CD14-positive monocyte (primary cell): ENCODE results near the gene SLC22A16. TPM values are rescaled to one million over a fixed set of nuclear protein-coding genes. Genes with fewer than 3 reads are reported as not detected.

Source experiments
- DNase-seq, 3 donors: peaks; one replicate each; pipeline ENCODE4 v3.0.0-alpha.2; 2011 to 2022
- H2AFZ ChIP-seq: 2 replicates; pipeline ENCODE4 v1.6.0; 2012; ENCODE audit warnings: mild to moderate bottlenecking, low read depth, low read length, inconsistent platforms; ENCODE audit not compliant: insufficient read depth, poor library complexity, severe bottlenecking
- H3K27ac ChIP-seq, 2 donors: 1 replicate in 1 of 2; 2 replicates in 1 of 2; pipeline ENCODE4 v1.5.1; 2012 to 2013; ENCODE audit warnings: low read length in 2 of 2, control low read depth in 1 of 2, inconsistent platforms in 1 of 2, low read depth in 1 of 2, mild to moderate bottlenecking in 1 of 2
- H3K27me3 ChIP-seq, 2 donors: one replicate each; pipeline versions ENCODE4 v1.6.0 to v1.6.1; 2011 to 2013; ENCODE audit warnings: low read length in 2 of 2; ENCODE audit not compliant: control insufficient read depth in 2 of 2, insufficient read depth in 2 of 2
- H3K36me3 ChIP-seq, 2 donors: replicated peaks in 1 of 2; 1 replicate in 1 of 2; 2 replicates in 1 of 2; pipeline versions ENCODE4 v1.5.1 to v1.6.1; 2012 to 2013; ENCODE audit warnings: low read length in 2 of 2, control low read depth in 1 of 2, inconsistent platforms in 1 of 2, mild to moderate bottlenecking in 1 of 2; ENCODE audit not compliant: insufficient read depth in 2 of 2, control insufficient read depth in 1 of 2
- H3K4me1 ChIP-seq, 2 donors: 1 replicate in 1 of 2; 2 replicates in 1 of 2; pipeline versions ENCODE4 v1.5.1 to v1.6.1; 2012 to 2013; ENCODE audit warnings: low read length in 2 of 2, control low read depth in 1 of 2, inconsistent platforms in 1 of 2, mild to moderate bottlenecking in 1 of 2, moderate library complexity in 1 of 2; ENCODE audit not compliant: insufficient read depth in 2 of 2, control insufficient read depth in 1 of 2
- H3K4me2 ChIP-seq: replicated peaks from 2 replicates; pipeline ENCODE3; 2012; ENCODE audit warnings: low read length, moderate library complexity, mild to moderate bottlenecking; ENCODE audit not compliant: poor library complexity, severe bottlenecking; ENCODE audit errors: extremely low read depth
- H3K4me3 ChIP-seq, 3 experiments: fragments of 200-600 bp in 1 of 3; sonication (generic) in 1 of 3; replicated peaks in 1 of 3; 1 replicate in 2 of 3; 2 replicates in 1 of 3; pipeline ENCODE4 v1.5.1; 2011 to 2013; ENCODE audit warnings: low read length in 3 of 3, mild to moderate bottlenecking in 3 of 3, control low read depth in 2 of 3, low read depth in 2 of 3, inconsistent platforms in 1 of 3, moderate library complexity in 1 of 3
- H3K79me2 ChIP-seq: 2 replicates; pipeline ENCODE4 v1.6.0; 2012; ENCODE audit warnings: mild to moderate bottlenecking, control low read depth, inconsistent platforms, low read length, moderate library complexity; ENCODE audit not compliant: insufficient read depth
- H3K9ac ChIP-seq: 2 replicates; pipeline ENCODE4 v1.6.0; 2017; ENCODE audit warnings: low read length, mild to moderate bottlenecking; ENCODE audit not compliant: insufficient read depth, poor library complexity, severe bottlenecking
- H3K9me3 ChIP-seq, 2 donors: replicated peaks in 1 of 2; 1 replicate in 1 of 2; 2 replicates in 1 of 2; pipeline versions ENCODE4 v1.5.1 to v1.6.1; 2012 to 2013; ENCODE audit warnings: low read length in 2 of 2, control low read depth in 1 of 2; ENCODE audit not compliant: control insufficient read depth in 1 of 2, insufficient read depth in 1 of 2
- H4K20me1 ChIP-seq: 2 replicates; pipeline ENCODE4 v1.6.0; 2012; ENCODE audit warnings: mild to moderate bottlenecking, low read length, control low read depth, moderate library complexity; ENCODE audit not compliant: insufficient read depth
- H3K27ac Mint-ChIP-seq, 7 donors: one replicate each; pipeline ENCODE4 v1.8.0; 2020; ENCODE audit warnings: mild to moderate bottlenecking in 7 of 7, mixed read lengths in 7 of 7, moderate library complexity in 6 of 7, inconsistent platforms in 2 of 7
- H3K27me3 Mint-ChIP-seq, 3 donors: one replicate each; pipeline ENCODE4 v1.8.0; 2021 to 2022; ENCODE audit warnings: low read depth in 3 of 3, mild to moderate bottlenecking in 3 of 3, mixed read lengths in 3 of 3, moderate library complexity in 3 of 3, inconsistent platforms in 1 of 3
- H3K36me3 Mint-ChIP-seq, 2 donors: one replicate each; pipeline ENCODE4 v1.8.0; 2020; ENCODE audit warnings: mixed read lengths in 2 of 2, inconsistent platforms in 1 of 2, mild to moderate bottlenecking in 1 of 2
- H3K4me1 Mint-ChIP-seq: one replicate; pipeline ENCODE4 v1.8.0; 2020; ENCODE audit warnings: mild to moderate bottlenecking, mixed read lengths
- H3K4me3 Mint-ChIP-seq, 2 donors: one replicate each; pipeline ENCODE4 v1.8.0; 2020; ENCODE audit warnings: mild to moderate bottlenecking in 2 of 2, mixed read lengths in 2 of 2, moderate library complexity in 1 of 2
- H3K9me3 Mint-ChIP-seq, 7 donors: one replicate each; pipeline ENCODE4 v1.8.0; 2020 to 2022; ENCODE audit warnings: mixed read lengths in 7 of 7, mild to moderate bottlenecking in 6 of 7, moderate library complexity in 6 of 7, inconsistent platforms in 2 of 7
- CTCF ChIP-seq: fragments of 200-600 bp; IDR thresholded peaks from one replicate; pipeline ENCODE4 v1.8.0; 2022; ENCODE audit warnings: antibody characterized with exemption, mild to moderate bottlenecking
- WGBS: methylation state at CpG from one replicate; pipeline ENCODE4 v1.1.5; 2013; ENCODE audit warnings: missing lambda C conversion rate; ENCODE audit not compliant: insufficient coverage; 5-methylcytosine and 5-hydroxymethylcytosine counted together
- intact Hi-C, 2 donors: fragments of 100-400 bp; cut with micrococcal nuclease; formaldehyde crosslinking; loops; one replicate each; pipeline versions ENCODE4 v1.15.0 to v1.15.1; 2023
- polyA plus RNA-seq, 3 donors: library from polyadenylated mRNA; depleted of rRNA in 1 of 3; unstranded in 2 of 3; stranded (reverse) in 1 of 3; fragments of 300-500 nt in 2 of 3; fragments of >200 nt in 1 of 3; fragmentation: Illumina TruSeq in 2 of 3; gene quantifications; 1 replicate in 2 of 3; 2 replicates in 1 of 3; pipeline ENCODE4 v1.2.3, GENCODE V29; 2012 to 2021

SLC22A16 gene
- polyA plus RNA-seq, 3 donors, result 1.8 to 15.6 (median 4.0) TPM

GRCh38 chr6:110432285-110432900 is 44.0 kb downstream of the SLC22A16 start:
- Mint-ChIP-seq H3K4me3 (peak overlapping the region; percentile 55 to 79), H3K27ac (peak overlapping the region in 3 of 7 donors; percentile 30 to 75 (median 37)), H3K4me1 (peaks cover 17% of the 10 kb centered on the region), H3K9me3 (peaks cover 0 to 1% (median 0%) of the 10 kb centered on the region in 7 donors), H3K36me3 (peaks cover 39 to 52% of the 10 kb centered on the region in 2 donors), H3K27me3 (no peaks in the 10 kb centered on the region)
- peak overlapping the region; percentile 71 for H2AFZ ChIP-seq
- H3K4me2 ChIP-seq, result peak overlapping the region; percentile 62
- H3K36me3 ChIP-seq, result peaks cover 14 to 18% of the 10 kb centered on the region in 2 donors
- H3K4me1 ChIP-seq, result peaks cover 13 to 25% of the 10 kb centered on the region in 2 donors
- no peaks in the 10 kb centered on the region for H3K9me3 ChIP-seq
- peak overlapping the region in 1 of 2 donors; percentile 57 for H3K27ac ChIP-seq
- H3K27me3 ChIP-seq, result no peaks in the 10 kb centered on the region
- 0% methylated on average over 2 of the region's 3 CpGs for WGBS
- no peak overlapping the region for H3K9ac ChIP-seq
- intact Hi-C loops, result no loop called here
- no peaks in the 10 kb centered on the region for H4K20me1 ChIP-seq
- H3K79me2 ChIP-seq, result no peaks in the 10 kb centered on the region
- peak overlapping the region in 1 of 3 experiments; percentile 48 for H3K4me3 ChIP-seq
- peak in 1 of 3 donors; percentile 24 for DNase-seq
- TF ChIP-seq CTCF, result no peak

GRCh38 chr6:110430741-110431140 is 45.7 kb downstream of the SLC22A16 start:
- Histone ChIP-seq H2AFZ (no peak overlapping the region), H3K4me2 (no peak overlapping the region), H3K9ac (peak overlapping the region; percentile 6), H3K79me2 (no peaks in the 10 kb centered on the region), H3K9me3 (no peaks in the 10 kb centered on the region), H3K27ac (no peak overlapping the region), H3K4me3 (no peak overlapping the region), H3K4me1 (peaks cover 13 to 25% of the 10 kb centered on the region in 2 donors), H3K36me3 (peaks cover 14 to 18% of the 10 kb centered on the region in 2 donors), H3K27me3 (no peaks in the 10 kb centered on the region), H4K20me1 (no peaks in the 10 kb centered on the region)
- intact Hi-C loops, result no loop called here
- DNase-seq, result no peak
- no peak for TF ChIP-seq CTCF
- Mint-ChIP-seq H3K36me3 (peaks cover 36 to 51% of the 10 kb centered on the region in 2 donors), H3K4me3 (no peak overlapping the region), H3K9me3 (peaks cover 0 to 1% (median 0%) of the 10 kb centered on the region in 7 donors), H3K27ac (no peak overlapping the region), H3K4me1 (peaks cover 17% of the 10 kb centered on the region), H3K27me3 (no peaks in the 10 kb centered on the region)
- WGBS, result 93% methylated on average over 3 of the region's 4 CpGs
